T1000 (cell line): Measurements from ENCODE around the gene TMEFF1.
"Not testable (repeated sequence)": the region's sequence is repeated elsewhere in the genome, so short reads cannot be mapped to it uniquely, and the experiment has no call there.

Experiments
- DNase-seq: peaks from one replicate; lab custom pipeline; 2025; ENCODE audit warnings: mixed read lengths; lab: John Stamatoyannopoulos, UW

The TMEFF1 gene

DNA sequence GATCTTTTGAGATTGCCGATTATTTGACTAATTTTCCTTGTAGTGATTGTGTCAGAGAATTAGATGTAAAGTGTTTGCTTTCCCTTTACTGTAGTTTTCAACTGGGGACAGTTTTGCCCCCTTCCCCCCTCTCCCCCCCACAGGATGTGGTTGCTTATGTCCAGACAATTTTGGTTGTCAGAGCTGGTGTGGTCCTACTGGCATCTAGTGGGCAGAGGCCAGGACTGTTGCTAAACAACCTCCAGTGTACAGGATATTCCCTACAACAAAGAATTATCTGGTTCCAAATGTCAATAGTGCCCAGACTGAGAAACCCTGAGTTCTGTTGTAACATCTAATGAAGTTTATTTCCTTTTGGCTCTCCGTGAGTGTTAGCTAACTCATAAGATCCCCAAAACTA is 20.0 kb downstream of the TMEFF1 start:
- no peak for DNase-seq

- DNase-seq, result no peak
Observed at GRCh38 chr9:100498592-100498991, 25.6 kb downstream of the TMEFF1 start.

- DNase-seq, result no peak
Observed at GRCh38 chr9:100499460-100499859, 26.5 kb downstream of the TMEFF1 start.

GRCh38 chr9:100499866-100500265 is 26.9 kb downstream of the TMEFF1 start:
- no peak for DNase-seq

DNA sequence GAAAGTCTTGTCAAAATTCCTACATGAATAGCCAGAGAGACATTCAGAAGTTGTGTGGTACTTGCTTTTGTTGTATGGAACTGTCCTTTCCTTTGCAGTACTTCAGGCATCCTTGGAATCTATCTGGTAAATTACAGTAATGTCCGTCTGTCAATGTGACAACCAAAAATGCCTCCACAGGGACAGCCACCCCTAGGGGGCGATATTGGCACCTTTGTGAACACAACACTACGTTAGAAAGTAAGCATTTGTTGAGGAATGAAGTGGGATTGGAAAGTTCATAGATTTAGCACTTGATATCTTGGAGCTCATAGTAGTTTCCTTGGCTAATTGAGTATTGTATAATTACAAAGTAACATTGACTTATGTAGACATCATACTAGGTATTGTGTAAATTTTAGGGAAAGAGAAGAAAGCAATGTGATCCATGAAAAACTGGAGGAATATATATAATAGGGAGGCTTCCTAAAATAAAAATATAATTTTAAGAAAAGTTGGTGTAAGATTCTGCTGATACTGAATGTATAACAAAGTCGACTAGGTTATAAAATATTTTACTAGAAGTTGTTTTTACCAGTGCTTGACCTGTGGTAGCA is 32.7 kb downstream of the TMEFF1 start:
- no peak for DNase-seq

DNA sequence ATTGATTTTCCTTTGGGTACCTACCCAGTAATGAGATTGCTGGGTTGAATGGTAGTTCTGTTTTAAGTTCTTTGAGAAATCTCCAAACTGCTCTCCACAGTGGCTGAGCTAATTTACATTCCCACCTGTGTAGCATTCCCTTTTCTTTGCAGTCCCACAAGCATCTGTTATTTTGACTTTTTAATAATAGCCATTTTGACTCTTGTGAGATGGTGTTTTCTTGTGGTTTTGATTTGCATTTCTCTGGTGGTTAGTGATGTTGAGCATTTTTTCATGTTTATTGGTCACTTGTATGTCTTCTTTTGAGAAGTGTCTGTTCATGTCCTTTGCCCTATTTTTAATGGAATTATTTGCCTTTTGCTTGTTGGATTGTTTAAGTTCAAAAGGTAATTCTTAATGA is 34.4 kb downstream of the TMEFF1 start:
- DNase-seq, result not testable (repeated sequence)

- no peak for DNase-seq
Observed at GRCh38 chr9:100511205-100511604, 38.3 kb downstream of the TMEFF1 start.

DNA sequence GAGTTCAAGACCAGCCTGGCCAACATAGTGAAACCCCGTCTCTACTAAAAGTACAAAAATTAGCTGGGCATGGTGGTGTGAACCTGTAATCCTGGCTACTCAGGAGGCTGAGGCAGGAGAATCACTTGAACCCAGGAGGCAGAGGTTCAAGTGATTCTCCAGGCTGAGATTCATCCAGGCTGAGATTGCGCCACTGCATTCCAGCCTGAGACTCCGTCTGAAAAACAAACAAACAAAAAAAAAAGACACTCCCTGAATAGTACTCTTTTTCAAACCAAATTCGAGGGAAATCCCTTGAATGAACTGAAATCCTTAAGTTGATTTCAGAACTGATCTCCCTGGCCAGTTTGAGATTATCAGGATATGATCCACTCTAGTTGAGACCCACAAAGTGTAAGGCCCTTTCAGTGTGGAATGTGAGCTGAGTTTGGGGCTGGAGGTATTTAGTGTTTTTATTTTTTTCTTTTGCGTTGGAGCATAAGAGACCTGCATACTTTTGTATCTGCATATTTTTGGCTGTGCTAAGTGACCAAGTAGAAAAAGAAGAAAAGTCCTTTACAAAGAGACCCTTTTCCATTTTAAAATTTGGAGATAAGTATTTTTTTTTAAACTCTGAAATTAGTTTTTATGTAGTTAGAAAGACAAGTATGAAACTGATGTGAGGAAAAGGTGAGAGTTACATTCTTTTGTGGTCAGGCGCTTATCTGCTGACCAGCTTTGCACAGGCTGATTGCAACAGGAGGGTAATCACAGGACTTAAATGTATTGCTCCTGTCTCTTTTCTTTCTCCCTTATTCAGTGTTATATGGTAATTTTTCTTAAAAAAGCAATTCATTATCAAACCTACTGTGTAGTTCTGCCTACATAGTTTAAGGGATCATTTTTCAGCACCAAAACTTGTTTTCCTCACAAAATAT is 42.9 kb downstream of the TMEFF1 start:
- DNase-seq, result no peak

GRCh38 chr9:100521282-100521681 is 48.3 kb downstream of the TMEFF1 start:
- no peak for DNase-seq

GRCh38 chr9:100525563-100525962 is 52.6 kb downstream of the TMEFF1 start:
- DNase-seq, result no peak

- DNase-seq, result not testable (repeated sequence)
Observed at GRCh38 chr9:100527180-100527794, 54.3 kb downstream of the TMEFF1 start.

DNA sequence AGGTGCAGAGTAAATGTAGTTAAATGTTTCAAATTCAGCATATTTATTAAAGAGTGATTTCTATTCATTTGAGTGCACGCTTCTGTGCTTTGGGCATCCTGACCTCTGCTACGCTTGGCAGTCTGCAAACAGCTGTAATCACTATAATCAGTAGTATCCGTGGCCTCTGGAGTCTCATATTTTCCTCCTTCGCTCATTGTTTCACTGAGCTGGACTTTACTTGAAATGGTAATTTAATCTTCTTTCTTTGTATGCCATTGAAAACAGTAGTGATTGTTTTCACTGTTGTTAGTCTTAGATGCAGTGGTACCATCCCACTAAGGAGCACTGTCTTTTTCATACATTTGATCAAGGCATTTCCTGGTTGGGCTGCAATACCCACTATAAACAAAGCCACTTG is 61.5 kb downstream of the TMEFF1 start:
- DNase-seq, result no peak

DNA sequence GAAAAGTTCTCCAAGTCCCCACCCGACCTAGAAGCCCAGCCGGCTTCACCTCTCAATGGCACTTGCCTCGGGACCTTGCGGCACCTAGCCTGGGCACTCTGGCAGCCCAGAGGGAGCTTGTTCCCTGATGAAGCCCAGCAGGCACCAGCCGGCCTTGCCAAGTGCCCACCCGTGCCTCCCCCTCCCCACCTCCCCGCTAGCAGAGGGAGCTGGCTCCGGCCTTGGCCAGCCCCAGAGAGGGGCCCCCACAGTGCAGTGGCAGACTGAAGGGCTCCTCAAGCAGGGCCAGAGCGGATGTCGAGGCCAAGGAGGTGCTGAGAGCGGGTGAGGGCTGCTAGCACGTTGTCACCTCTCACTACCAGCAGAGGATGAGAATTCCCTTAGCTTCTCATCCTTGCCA is 67.4 kb downstream of the TMEFF1 start:
- DNase-seq, result no peak

GRCh38 chr9:100549048-100549447 is 76.1 kb downstream of the TMEFF1 start:
- no peak for DNase-seq

DNA sequence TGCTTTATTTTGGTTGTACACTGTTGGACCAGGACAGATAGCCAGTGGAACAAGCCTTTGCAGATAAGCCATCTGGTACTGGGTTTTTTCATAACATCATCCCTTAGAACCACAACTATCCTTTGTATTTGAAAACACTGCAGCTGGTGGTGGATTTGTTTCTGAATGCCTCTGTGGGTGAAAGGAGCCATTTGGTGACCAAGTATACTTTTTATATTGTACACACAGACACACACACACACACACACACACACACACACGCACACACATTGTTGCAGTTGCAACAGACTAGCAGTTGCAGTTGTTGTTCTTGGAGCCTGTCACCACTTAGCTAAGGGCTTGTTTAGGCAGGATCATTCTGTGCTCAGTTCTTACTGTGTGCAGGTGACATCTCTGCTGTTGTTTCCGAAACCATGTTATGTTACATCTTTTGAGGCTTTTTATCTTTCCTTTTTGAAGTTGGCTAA is 82.0 kb downstream of the TMEFF1 start:
- no peak for DNase-seq

GRCh38 chr9:100555471-100555870 is 82.5 kb downstream of the TMEFF1 start:
- no peak for DNase-seq

GRCh38 chr9:100557053-100557452 is 84.1 kb downstream of the TMEFF1 start:
- no peak for DNase-seq

GRCh38 chr9:100561256-100561655 is 88.3 kb downstream of the TMEFF1 start:
- DNase-seq, result no peak

- DNase-seq, result no peak
Observed at GRCh38 chr9:100567856-100568255, 94.9 kb downstream of the TMEFF1 start.

- DNase-seq, result no peak
Observed at GRCh38 chr9:100573655-100574260, 100.8 kb downstream of the TMEFF1 start.

DNA sequence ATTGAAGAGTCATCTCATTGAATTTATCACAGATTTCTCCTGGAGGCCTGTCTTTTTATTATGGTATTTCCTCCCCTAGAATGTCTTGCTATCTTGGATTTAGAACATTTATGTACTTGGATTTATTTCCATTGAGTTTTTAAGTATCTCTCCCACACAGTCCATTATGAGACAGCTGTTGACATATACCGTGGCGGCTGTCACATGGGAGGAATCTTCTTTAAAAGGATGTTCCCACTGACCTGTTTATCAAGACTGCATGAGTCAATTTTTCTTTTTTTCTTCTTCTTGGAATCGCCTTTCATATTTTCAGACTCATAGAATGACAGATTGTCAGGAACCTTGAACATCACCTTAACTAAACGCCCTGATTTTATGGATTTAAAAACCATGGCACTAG is 102.1 kb downstream of the TMEFF1 start:
- DNase-seq, result no peak

- DNase-seq, result no peak
Observed at GRCh38 chr9:100575765-100576386, 102.9 kb downstream of the TMEFF1 start.
